Natural killer cell treated with Interleukin-12 subunit alpha and Interleukin-12 subunit beta and Interleukin-15 and Interleukin-18, amount 100 ng/mL, for 72 hours (primary cell): ENCODE measurements around the gene ARHGAP36. TPM values are rescaled to one million over a fixed set of nuclear protein-coding genes. Genes with fewer than 3 reads are reported as not detected.

Experiments used
- ATAC-seq, 2 donors: fragments of 150-1000 bp; cut with Tn5 transposase in 1 of 2; sonication (Bioruptor Pico), chemical (Tn5 transposase) in 1 of 2; 2 replicates each; pipeline ENCODE4 v1.10.0; 2021
- DNase-seq: peaks from one replicate; pipeline ENCODE4 v3.0.0; 2022; ENCODE audit warnings: low spot score
- H3K27ac Mint-ChIP-seq, 2 donors: 1 replicate in 1 of 2; 2 replicates in 1 of 2; pipeline ENCODE4 v1.8.0; 2022; ENCODE audit warnings: mixed read lengths in 2 of 2, mild to moderate bottlenecking in 1 of 2, moderate library complexity in 1 of 2
- H3K27me3 Mint-ChIP-seq, 2 donors: 1 replicate in 1 of 2; 2 replicates in 1 of 2; pipeline ENCODE4 v1.8.0; 2022; ENCODE audit warnings: mixed read lengths in 2 of 2
- H3K36me3 Mint-ChIP-seq: one replicate; pipeline ENCODE4 v1.8.0; 2022; ENCODE audit warnings: mixed read lengths
- H3K4me1 Mint-ChIP-seq, 2 donors: 1 replicate in 1 of 2; 2 replicates in 1 of 2; pipeline ENCODE4 v1.8.0; 2022; ENCODE audit warnings: low read depth in 2 of 2, mixed read lengths in 2 of 2, mild to moderate bottlenecking in 1 of 2
- H3K4me3 Mint-ChIP-seq: one replicate; pipeline ENCODE4 v1.8.0; 2022; ENCODE audit warnings: mixed read lengths
- H3K9me3 Mint-ChIP-seq: 2 replicates; pipeline ENCODE4 v1.8.0; 2022; ENCODE audit warnings: mixed read lengths
- total RNA-seq, 2 donors: library from RNA; stranded (reverse); gene quantifications; one replicate each; pipeline ENCODE4 v1.2.3, GENCODE V29; 2022

ARHGAP36 gene, protein sequence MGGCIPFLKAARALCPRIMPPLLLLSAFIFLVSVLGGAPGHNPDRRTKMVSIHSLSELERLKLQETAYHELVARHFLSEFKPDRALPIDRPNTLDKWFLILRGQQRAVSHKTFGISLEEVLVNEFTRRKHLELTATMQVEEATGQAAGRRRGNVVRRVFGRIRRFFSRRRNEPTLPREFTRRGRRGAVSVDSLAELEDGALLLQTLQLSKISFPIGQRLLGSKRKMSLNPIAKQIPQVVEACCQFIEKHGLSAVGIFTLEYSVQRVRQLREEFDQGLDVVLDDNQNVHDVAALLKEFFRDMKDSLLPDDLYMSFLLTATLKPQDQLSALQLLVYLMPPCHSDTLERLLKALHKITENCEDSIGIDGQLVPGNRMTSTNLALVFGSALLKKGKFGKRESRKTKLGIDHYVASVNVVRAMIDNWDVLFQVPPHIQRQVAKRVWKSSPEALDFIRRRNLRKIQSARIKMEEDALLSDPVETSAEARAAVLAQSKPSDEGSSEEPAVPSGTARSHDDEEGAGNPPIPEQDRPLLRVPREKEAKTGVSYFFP
- not detected for total RNA-seq

DNA sequence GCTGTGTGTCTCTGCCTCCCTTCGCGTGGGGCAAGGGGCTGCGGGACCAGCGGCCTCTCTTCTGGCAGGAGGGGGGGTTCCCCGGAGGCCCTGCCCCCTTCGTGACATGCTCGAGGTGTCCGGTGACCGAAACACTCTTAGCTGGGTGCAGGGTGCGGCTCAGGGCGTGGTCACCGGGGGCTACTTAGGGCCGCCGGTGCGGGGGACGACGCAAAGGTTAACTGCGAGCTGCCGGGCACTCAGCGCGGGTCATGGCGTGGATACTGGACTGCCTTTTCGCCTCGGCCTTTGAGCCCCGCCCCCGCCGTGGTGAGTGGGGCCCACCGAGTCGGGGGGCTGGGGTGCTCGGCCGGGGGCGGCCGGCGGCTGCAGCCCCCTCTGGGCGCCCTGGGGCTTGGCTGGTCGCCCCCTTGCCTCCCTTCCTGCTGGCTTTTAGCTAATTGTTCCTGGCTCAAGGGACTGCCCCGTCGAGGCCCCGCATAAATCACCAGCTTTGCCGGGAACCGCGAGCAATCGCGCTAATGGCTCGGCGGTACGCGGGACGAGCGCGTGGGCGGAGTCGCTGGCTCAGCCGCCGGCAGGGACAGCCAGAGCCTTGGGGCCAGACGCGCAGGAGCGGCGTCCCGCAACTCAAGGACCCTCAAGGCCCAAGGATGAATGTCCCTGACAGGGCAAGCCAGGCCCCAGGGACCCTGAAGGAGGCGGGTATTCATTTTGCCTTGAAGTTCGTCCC is at the start of gene ARHGAP36:
Gene ARHGAP36 (plus strand): TSS at position 211 of the 733 bp plus-strand sequence. CDS start 23,320 bp downstream, outside the sequence.
- Mint-ChIP-seq H3K4me3 (no peak within 1 kb of the TSS), H3K9me3 (no peaks in the 10 kb centered on the region), H3K27ac (no peak within 1 kb of the TSS), H3K27me3 (peaks cover 9 to 14% of the 10 kb centered on the region in 2 donors), H3K36me3 (no peaks in the 10 kb centered on the region), H3K4me1 (no peaks in the 10 kb centered on the region)
- ATAC-seq = no peak
- DNase-seq = no peak

DNA sequence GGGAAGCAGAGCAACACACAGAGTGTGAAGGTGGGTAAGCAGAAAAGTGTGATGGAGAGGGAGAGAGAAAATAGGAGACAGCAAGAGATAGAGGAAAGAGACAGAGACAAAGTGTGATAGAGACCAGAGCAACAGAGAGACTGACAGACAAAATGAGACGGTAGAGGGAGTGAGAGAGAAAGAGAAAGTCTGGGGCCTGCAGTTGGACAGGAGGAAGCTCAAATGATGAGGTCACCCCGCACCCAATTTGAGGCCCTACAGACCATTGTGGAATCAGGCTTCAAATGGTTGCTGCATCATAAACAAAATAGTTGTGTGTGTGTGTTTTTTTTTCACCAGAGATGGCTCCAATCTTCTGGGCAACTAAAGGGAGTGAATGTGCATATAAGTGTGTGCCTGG is 48.0 kb upstream of the ARHGAP36 start:
- H3K4me3 Mint-ChIP-seq = no peak overlapping the region
- ATAC-seq = no peak
- H3K9me3 Mint-ChIP-seq = no peaks in the 10 kb centered on the region
- peaks cover 7 to 22% of the 10 kb centered on the region in 2 donors for H3K27me3 Mint-ChIP-seq
- no peaks in the 10 kb centered on the region for H3K4me1 Mint-ChIP-seq
- DNase-seq = no peak
- H3K36me3 Mint-ChIP-seq = no peaks in the 10 kb centered on the region
- H3K27ac Mint-ChIP-seq = no peak overlapping the region

DNA sequence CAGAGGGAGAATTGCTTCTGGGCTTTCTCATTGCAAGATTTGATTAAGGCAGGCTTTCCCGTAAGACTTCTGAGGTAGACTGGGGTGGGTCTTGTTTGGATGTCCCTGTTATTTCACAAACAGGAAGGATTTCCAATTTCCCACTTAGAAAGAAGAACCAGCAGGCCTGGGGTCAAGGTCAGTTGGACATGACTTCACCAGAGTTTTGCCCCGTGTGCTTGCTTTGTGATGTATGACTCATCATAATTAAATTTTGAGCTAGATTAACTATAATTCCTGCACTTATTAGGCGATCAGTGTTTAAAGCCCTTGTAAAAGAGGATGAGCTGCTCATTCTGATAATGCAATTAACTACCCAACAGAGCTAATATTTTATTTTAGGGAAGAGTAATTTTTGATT is 32.8 kb upstream of the ARHGAP36 start:
- DNase-seq = no peak
- no peak for ATAC-seq
- H3K27me3 Mint-ChIP-seq = peaks cover 27 to 44% of the 10 kb centered on the region in 2 donors
- H3K4me3 Mint-ChIP-seq = no peak overlapping the region
- H3K4me1 Mint-ChIP-seq = no peaks in the 10 kb centered on the region
- H3K36me3 Mint-ChIP-seq = peaks cover 5% of the 10 kb centered on the region
- no peak overlapping the region for H3K27ac Mint-ChIP-seq
- no peaks in the 10 kb centered on the region for H3K9me3 Mint-ChIP-seq

DNA sequence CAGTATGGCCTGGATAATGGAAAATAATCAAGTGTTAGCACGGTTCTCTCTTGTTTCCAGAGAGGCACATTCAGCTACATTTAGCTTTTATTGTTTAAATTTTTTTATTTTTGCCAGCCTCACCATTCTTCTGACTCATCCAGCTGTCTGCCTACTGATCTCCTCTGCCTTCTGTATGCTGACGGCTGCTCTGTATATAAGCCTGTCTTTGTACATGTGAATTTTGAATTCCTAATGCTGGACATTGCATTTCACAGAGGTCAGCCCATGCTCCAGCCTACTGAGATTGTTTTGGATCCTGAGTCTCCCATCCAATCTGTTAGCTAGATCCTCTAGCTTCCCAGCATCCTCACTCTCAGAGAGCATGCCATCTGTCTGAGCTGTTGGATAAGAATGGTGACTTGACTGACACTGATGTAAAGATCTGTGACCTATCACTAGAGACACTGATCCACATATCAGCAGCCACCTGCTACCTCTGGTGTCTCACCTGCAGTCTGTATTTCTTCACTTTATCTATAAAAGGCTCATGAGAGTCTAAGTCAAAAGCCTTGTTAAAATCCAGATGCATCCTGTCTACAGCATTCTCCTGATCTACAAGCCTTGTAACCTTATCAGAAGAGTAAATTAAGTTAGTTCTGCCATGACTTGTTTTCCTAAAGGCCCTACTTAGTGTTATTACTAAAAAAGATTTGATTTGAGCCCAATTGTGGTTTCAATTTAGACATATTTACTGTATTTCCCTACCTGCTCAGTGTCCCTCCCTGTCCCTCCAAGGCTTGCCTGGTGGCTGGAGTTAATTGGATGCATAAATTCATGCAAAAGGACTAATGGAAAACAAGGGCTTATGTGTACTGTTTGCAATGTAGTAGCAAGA is 25.6 kb upstream of the ARHGAP36 start:
- no peak for ATAC-seq
- DNase-seq = no peak
- H3K27me3 Mint-ChIP-seq = peaks cover 9 to 27% of the 10 kb centered on the region in 2 donors
- H3K36me3 Mint-ChIP-seq = no peaks in the 10 kb centered on the region
- H3K4me1 Mint-ChIP-seq = no peaks in the 10 kb centered on the region
- no peak overlapping the region for H3K27ac Mint-ChIP-seq
- H3K4me3 Mint-ChIP-seq = no peak overlapping the region
- no peaks in the 10 kb centered on the region for H3K9me3 Mint-ChIP-seq

DNA sequence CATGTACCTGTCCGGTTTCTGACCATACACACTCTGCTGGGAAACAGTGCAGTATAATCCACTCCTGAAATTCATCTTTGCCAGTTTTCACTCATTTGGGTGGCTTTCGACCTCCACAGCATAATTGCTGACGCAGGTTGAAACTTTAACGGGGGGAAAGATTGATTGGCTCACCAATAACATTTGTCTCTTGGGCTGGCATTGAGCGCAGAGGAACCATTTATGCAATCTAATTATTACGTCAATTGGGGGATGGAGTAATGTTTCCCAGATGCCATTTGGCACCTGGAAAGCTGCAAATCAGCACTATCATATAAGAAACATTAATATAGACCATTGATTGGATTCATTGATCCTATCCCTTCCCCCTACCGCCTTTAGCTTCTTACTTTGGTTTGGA is 24.1 kb upstream of the ARHGAP36 start:
- Mint-ChIP-seq H3K4me3 (no peak overlapping the region), H3K9me3 (no peaks in the 10 kb centered on the region), H3K27ac (no peak overlapping the region), H3K27me3 (peaks cover 13 to 23% of the 10 kb centered on the region in 2 donors), H3K36me3 (no peaks in the 10 kb centered on the region), H3K4me1 (no peaks in the 10 kb centered on the region)
- DNase-seq (no peak), ATAC-seq (no peak)

DNA sequence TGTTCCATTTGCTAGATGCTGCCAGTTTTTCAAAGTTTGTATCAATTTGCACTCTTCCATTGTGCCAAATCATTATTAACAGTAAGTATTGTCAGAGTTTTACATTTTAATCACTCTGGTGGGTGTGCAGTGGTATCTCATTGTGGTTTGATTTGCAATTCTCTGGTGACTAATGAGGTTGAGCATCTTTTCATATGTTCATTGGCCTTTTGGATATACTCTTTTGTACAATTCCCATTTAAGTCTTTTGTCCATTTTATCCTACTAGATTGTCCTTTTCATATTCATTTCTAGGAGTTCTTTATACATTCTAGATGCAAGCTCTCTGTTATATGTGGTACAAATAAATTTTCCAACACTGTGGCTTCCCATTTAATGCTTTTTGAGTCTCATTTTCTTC is 17.4 kb upstream of the ARHGAP36 start:
- H3K9me3 Mint-ChIP-seq = no peaks in the 10 kb centered on the region
- H3K4me3 Mint-ChIP-seq = no peak overlapping the region
- H3K27ac Mint-ChIP-seq = no peak overlapping the region
- H3K4me1 Mint-ChIP-seq = no peaks in the 10 kb centered on the region
- no peak for DNase-seq
- H3K36me3 Mint-ChIP-seq = no peaks in the 10 kb centered on the region
- H3K27me3 Mint-ChIP-seq = peaks cover 37 to 42% of the 10 kb centered on the region in 2 donors
- ATAC-seq = no peak

DNA sequence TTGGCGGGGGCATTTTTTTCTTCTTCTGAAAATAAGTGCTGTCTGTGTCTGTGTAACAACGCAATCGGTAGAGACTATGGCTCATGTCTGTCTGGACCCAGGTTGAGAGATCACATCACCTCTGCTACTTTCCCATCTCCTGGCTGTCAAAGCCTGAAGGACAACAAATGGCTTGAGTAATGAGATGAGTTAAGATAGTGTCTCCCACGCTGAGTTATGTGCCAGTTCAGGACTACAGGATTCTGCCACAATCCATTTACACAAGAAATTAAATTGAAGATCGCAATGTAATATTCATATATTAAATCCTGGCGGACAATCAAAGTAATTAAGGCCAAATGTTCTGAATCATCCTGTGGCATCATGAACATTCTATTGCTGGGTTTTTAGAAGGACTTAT is 16.5 kb upstream of the ARHGAP36 start:
- Mint-ChIP-seq H3K4me3 (no peak overlapping the region), H3K4me1 (no peaks in the 10 kb centered on the region), H3K9me3 (no peaks in the 10 kb centered on the region), H3K36me3 (no peaks in the 10 kb centered on the region), H3K27ac (no peak overlapping the region), H3K27me3 (peaks cover 45 to 46% of the 10 kb centered on the region in 2 donors)
- DNase-seq (no peak), ATAC-seq (no peak)

DNA sequence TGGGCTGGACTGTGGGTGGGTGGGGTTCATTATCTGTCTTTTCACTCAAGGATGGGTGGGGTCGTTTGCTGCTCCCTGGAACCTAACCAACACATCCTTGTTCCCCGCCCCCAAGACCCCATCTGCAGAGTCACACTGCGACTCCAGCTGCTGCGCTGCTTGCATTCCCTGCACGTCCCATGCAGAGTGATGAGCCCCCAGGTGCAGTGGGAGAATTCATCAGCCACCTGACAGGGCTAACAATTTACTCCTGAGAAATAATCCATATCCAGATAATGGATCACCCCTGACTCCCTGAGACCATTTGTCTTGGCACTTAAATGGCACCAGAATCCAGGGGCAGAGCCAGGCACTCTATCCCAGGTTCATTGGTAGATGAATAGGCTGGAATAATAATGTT is 12.4 kb upstream of the ARHGAP36 start:
- ATAC-seq = no peak
- no peak for DNase-seq
- peaks cover 46 to 48% of the 10 kb centered on the region in 2 donors for H3K27me3 Mint-ChIP-seq

DNA sequence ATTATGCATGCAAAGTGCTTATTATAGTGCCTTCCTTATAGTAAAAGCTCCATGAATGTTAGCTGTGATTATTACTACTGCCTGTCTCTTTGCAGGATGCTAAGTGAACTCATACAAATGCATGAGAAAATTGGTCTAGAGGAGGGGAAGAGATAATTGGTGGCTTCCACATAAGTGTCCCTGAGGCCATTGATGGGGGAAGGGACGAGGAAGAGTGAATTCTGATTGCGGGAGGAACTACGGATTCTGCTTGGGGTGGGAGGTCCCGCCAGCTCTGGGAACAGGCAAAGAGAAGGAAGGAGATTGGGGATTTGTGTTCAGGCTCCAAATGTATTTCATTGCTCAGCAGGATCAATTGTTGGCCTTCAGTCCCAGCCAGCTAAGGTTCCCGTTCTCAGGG is 11.6 kb upstream of the ARHGAP36 start:
- Mint-ChIP-seq H3K36me3 (no peaks in the 10 kb centered on the region), H3K9me3 (no peaks in the 10 kb centered on the region), H3K27me3 (peaks cover 41 to 46% of the 10 kb centered on the region in 2 donors), H3K4me1 (no peaks in the 10 kb centered on the region), H3K27ac (no peak overlapping the region), H3K4me3 (no peak overlapping the region)
- DNase-seq = no peak
- ATAC-seq = no peak

More for the DNA sequence above, 12.4 kb upstream of the ARHGAP36 start:
- Mint-ChIP-seq H3K9me3 (no peaks in the 10 kb centered on the region), H3K27ac (no peak overlapping the region), H3K4me1 (no peaks in the 10 kb centered on the region), H3K4me3 (no peak overlapping the region), H3K36me3 (no peaks in the 10 kb centered on the region)

DNA sequence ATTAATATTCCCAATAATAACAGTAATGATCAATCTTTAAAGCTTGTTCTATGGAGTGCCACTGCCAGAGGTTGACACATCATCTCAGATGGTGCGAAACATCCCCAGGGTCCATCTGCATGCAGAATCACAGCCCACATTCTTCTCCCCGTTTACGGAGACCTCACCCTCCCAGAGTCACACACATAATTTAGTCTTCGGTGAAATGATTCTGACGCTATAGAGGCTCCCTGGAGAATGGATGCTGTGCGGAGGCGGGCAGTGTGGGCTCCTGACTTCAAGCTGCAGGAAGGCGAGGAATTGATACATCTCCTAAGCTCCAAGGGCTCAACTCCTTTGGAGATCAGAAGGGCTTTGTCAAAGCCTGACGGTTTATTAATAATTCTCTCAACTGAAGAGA is 11.0 kb upstream of the ARHGAP36 start:
- Mint-ChIP-seq H3K27me3 (peaks cover 40 to 46% of the 10 kb centered on the region in 2 donors), H3K4me1 (no peaks in the 10 kb centered on the region), H3K27ac (no peak overlapping the region), H3K4me3 (no peak overlapping the region), H3K9me3 (no peaks in the 10 kb centered on the region), H3K36me3 (no peaks in the 10 kb centered on the region)
- ATAC-seq (no peak), DNase-seq (no peak)

DNA sequence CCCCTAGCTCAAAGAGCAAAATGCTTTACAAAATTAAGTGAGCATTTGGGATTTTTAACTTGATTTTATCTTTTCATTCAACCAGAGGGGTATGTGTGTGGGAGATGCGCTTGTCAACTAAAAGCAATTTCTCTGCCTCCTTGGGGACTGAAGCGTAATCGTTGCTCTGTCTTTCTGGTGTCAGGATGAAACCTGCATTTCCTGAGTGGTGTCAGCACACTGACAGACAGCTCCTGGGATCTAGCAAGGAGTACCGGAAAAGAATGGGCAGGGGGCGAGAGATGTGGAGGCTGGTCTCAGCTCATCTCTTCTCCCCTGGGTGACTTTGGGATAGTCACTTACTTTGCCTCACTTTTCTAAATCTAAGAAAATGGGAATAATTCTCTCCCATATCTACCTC is 5.1 kb upstream of the ARHGAP36 start:
- H3K9me3 Mint-ChIP-seq = no peaks in the 10 kb centered on the region
- no peak overlapping the region for H3K4me3 Mint-ChIP-seq
- H3K27ac Mint-ChIP-seq = no peak overlapping the region
- no peaks in the 10 kb centered on the region for H3K4me1 Mint-ChIP-seq
- H3K27me3 Mint-ChIP-seq = peaks cover 14 to 20% of the 10 kb centered on the region in 2 donors
- no peak for DNase-seq
- H3K36me3 Mint-ChIP-seq = no peaks in the 10 kb centered on the region
- ATAC-seq = no peak

DNA sequence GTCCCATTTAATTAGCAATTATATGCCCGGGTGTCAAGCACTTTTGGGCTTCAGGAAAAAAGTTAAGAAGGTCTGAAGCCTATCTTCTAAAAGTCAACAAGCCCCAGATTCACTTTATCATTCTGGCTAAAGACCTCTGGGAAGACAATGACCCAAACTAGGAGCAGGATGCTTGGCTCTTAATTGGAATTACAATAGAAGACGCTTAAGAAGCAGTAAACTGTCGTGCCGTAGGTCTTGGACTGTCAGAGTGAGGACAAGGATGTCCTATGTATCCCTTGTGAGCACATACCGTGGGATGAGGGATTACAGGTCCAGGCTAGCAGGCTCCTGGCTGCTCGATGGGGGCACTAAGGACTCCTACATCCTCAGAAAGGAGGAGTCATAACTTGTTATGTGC is 3.2 kb upstream of the ARHGAP36 start:
- H3K4me3 Mint-ChIP-seq = no peak overlapping the region
- no peak overlapping the region for H3K27ac Mint-ChIP-seq
- H3K27me3 Mint-ChIP-seq = peaks cover under 1 to 10% of the 10 kb centered on the region in 2 donors
- no peaks in the 10 kb centered on the region for H3K4me1 Mint-ChIP-seq
- ATAC-seq = no peak
- no peaks in the 10 kb centered on the region for H3K36me3 Mint-ChIP-seq
- no peaks in the 10 kb centered on the region for H3K9me3 Mint-ChIP-seq
- DNase-seq = no peak

DNA sequence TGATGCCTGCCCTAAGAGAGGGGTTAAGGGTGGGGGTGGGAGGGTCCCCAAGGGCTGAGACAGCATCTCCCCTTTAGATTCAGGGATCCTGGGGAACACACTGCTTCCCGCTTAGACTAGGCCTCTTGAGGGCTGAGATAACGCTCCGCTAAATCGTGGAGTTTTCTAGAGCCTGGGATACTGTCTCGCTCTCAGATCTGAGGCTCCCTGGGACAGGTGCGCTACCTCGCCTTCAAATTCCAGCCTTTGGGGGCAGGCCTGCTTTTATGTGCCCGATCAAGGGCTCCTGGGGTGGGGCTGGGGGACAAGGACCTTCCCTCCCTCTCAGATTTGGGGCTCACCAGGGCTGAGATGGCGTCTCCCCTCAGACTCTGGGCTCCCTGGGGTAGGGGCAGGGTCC is 440 bp upstream of the ARHGAP36 start:
- H3K4me1 Mint-ChIP-seq = no peaks in the 10 kb centered on the region
- H3K27me3 Mint-ChIP-seq = peaks cover 9 to 13% of the 10 kb centered on the region in 2 donors
- ATAC-seq (no peak), DNase-seq (no peak)
- no peaks in the 10 kb centered on the region for H3K9me3 Mint-ChIP-seq
- no peak overlapping the region for H3K4me3 Mint-ChIP-seq
- no peak overlapping the region for H3K27ac Mint-ChIP-seq
- H3K36me3 Mint-ChIP-seq = no peaks in the 10 kb centered on the region
